PC-9 (cell line): Measurements from ENCODE around the gene CAPN5.

Experiments
- CTCF ChIP-seq: fragments of 200-600 bp; sonication (generic); conservative IDR thresholded peaks from 2 replicates; pipeline ENCODE4 v1.6.1; 2017; ENCODE audit warnings: mixed run types, antibody characterized with exemption, mild to moderate bottlenecking, moderate library complexity
- EZH2 ChIP-seq: fragments of 200-600 bp; sonication (generic); IDR thresholded peaks from 2 replicates; pipeline ENCODE4 v1.8.0; 2017; ENCODE audit warnings: antibody characterized with exemption, low read depth

GRCh38 chr11:77124488-77124887, 57.7 kb downstream of the CAPN5 start:
- TF ChIP-seq CTCF (no peak), EZH2 (no peak)
